ENCODE data around the gene GCNT3.

Gene GCNT3

GRCh38 chr15:59594991-59595390, 16.6 kb upstream of the GCNT3 start:
- no peak for DNase-seq (ENCODE audit: low read depth)
- in situ Hi-C loops (cut with HindIII; ENCODE audit: low sequenced_read_pairs): no loop called here
- no peak overlapping the region for H3K4me3 ChIP-seq (ENCODE audit: low read depth, low read length)
- TF ChIP-seq CTCF (IDR thresholded peaks at IDR 0.05; ENCODE audit: low read depth, low read length, missing control alignments): no peak

GRCh38 chr15:59595434-59595915, 16.1 kb upstream of the GCNT3 start:
- DNase-seq (ENCODE audit: low read depth): no peak
- no peak overlapping the region for H3K4me3 ChIP-seq (ENCODE audit: low read depth, low read length)
- in situ Hi-C loops (cut with HindIII; ENCODE audit: low sequenced_read_pairs): no loop called here
- TF ChIP-seq CTCF (IDR thresholded peaks at IDR 0.05; ENCODE audit: low read depth, low read length, missing control alignments): no peak

- no peak for TF ChIP-seq CTCF (IDR thresholded peaks at IDR 0.05; ENCODE audit: low read depth, low read length, missing control alignments)
- no peak for DNase-seq (ENCODE audit: low read depth)
- in situ Hi-C loops (cut with HindIII; ENCODE audit: low sequenced_read_pairs): no loop called here
- no peak overlapping the region for H3K4me3 ChIP-seq (ENCODE audit: low read depth, low read length)
Observed at GRCh38 chr15:59596640-59597039, 14.9 kb upstream of the GCNT3 start.

- no peak for TF ChIP-seq CTCF (IDR thresholded peaks at IDR 0.05; ENCODE audit: low read depth, low read length, missing control alignments)
- in situ Hi-C loops (cut with HindIII; ENCODE audit: low sequenced_read_pairs): no loop called here
Observed at GRCh38 chr15:59598461-59598860, 13.1 kb upstream of the GCNT3 start.

GRCh38 chr15:59605994-59606393, 5.6 kb upstream of the GCNT3 start:
- DNase-seq (ENCODE audit: low read depth): no peak
- TF ChIP-seq CTCF (IDR thresholded peaks at IDR 0.05; ENCODE audit: low read depth, low read length, missing control alignments): no peak
- H3K4me3 ChIP-seq (ENCODE audit: low read depth, low read length): no peak overlapping the region
- in situ Hi-C loops (cut with HindIII; ENCODE audit: low sequenced_read_pairs): no loop called here

More at GRCh38 chr15:59598461-59598860, 13.1 kb upstream of the GCNT3 start:
- no peak for DNase-seq (ENCODE audit: low read depth)
- H3K4me3 ChIP-seq (ENCODE audit: low read depth, low read length): no peak overlapping the region

GRCh38 chr15:59609730-59610712, 1.6 kb upstream of the GCNT3 start:
- in situ Hi-C loops (cut with HindIII; ENCODE audit: low sequenced_read_pairs): no loop called here
- H3K4me3 ChIP-seq (ENCODE audit: low read depth, low read length): no peak overlapping the region
- no peak for TF ChIP-seq CTCF (IDR thresholded peaks at IDR 0.05; ENCODE audit: low read depth, low read length, missing control alignments)
- DNase-seq (ENCODE audit: low read depth): no peak

Measured in astrocyte of the cerebellum (primary cell).